Measurements from ENCODE around the gene RASL12.
"Not testable (repeated sequence)": the region's sequence is repeated elsewhere in the genome, so short reads cannot be mapped to it uniquely, and the experiment has no call there.

The RASL12 gene

DNA sequence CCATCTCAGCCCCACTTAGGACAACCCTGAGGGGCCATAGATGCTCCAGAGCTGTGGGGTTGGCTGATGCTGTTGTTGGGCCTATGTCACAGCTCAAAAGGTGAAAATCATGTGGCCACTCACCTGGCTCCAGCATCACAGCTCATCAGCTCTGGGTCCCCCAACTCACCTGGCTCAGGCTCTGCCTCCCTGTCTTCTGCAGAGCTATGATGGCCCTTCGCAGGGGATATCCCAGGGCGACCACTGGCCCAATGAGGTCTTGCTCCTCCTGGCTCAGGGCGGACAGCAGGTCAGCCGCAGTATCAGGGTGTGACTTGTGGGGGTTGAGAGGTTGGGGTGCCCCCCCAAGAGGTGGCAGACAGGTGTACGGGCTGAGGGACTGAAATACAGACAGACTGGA lies 31.5 kb upstream of the RASL12 start:
- Histone ChIP-seq H3K4me3 (ENCODE audit: low read length) (no peak overlapping the region), H3K36me3 (ENCODE audit: control insufficient read depth, insufficient read depth, low read length, severe bottlenecking) (peaks cover 43% of the 10 kb centered on the region)

DNA sequence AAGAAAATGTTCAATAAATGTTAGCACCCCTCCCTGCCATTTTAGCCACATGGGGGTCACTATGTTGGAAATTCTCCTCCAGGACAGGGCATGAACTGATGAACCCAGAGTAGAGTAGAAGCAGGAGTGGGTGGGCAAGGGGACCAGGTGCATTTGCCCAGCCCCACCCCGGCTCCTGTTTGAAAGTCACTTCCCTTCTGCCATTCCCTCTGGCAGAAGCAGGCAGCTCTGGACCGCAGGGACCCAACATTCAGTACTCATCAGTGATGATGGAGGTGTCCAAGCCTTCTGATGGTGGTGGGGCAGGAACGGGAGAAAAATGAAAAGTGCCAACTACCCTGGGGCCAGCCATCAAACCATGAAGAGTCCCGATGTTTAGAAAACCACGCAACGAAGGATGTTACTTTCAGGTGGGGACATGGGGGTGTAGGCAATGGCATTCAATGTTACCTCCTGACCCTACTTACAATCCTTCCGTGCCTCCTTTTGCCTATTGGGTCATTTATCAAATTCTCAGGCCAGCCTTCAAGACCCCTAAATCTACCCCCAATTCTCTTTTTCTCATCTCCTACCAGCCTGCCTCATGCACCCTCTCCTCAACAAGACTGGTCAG lies 30.0 kb upstream of the RASL12 start:
- DNase-seq (ENCODE audit: low read depth) = no peak
- no peaks in the 10 kb centered on the region for H3K9me3 ChIP-seq (ENCODE audit: control insufficient read depth, low read length)
- H3K4me1 ChIP-seq (ENCODE audit: control insufficient read depth, insufficient read depth, low read length) = peaks cover 6% of the 10 kb centered on the region
- no peak overlapping the region for H3K9ac ChIP-seq (ENCODE audit: low read length)
- H3K27me3 ChIP-seq (replicated peaks; ENCODE audit: control insufficient read depth, insufficient read depth, low read length) = no peaks in the 10 kb centered on the region
- H3K4me3 ChIP-seq (ENCODE audit: low read length) = no peak overlapping the region
- peaks cover 42% of the 10 kb centered on the region for H3K36me3 ChIP-seq (ENCODE audit: control insufficient read depth, insufficient read depth, low read length, severe bottlenecking)

More for the DNA sequence above, 31.5 kb upstream of the RASL12 start:
- Histone ChIP-seq H3K9me3 (ENCODE audit: control insufficient read depth, low read length) (no peaks in the 10 kb centered on the region), H3K9ac (ENCODE audit: low read length) (no peak overlapping the region), H3K4me1 (ENCODE audit: control insufficient read depth, insufficient read depth, low read length) (peaks cover 6% of the 10 kb centered on the region), H3K27me3 (replicated peaks; ENCODE audit: control insufficient read depth, insufficient read depth, low read length) (no peaks in the 10 kb centered on the region)
- no peak for DNase-seq (ENCODE audit: low read depth)

DNA sequence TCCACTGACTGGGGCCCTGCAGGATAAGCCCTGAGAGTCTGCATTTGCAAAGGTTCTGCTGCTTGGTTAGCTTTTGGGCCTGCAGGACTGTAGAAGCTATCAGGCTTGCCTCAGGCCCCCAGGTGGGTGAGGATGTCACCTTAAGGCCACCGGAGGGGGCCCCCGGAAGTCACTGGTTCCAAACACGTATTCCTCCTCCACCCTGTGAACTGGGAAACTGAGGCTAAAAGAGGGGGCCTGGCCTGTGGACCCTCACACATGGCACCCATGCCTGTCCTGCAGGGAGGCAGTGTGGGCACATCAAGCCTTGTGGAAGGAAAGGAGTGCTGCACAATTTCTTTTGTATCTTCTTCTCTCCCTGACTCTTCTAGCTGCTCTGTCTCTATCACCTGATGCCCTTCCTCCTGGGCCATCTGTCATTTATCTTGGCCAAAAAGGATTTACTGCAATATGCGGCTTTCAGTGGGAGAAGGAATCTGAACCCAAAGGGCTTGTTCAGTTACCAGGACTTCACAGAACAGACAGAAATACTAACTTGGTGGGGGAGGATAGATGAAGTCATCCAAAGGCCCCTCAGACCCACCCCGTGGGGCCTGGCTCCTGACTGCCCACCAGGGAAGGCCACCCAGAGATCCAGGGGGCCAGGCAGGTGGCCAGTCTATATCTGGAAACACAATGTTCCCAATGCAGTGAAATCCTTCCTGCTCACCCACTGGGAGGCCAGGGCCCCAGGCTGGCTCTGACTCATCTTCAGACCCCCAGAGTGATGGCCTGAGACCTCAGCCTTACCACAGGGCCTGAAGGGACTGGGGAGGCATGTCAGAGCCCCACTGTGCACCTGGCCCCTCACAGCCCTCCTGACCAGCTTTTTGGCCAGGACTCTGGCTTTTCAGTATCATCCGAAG lies 28.9 kb upstream of the RASL12 start:
- Histone ChIP-seq H3K9me3 (ENCODE audit: control insufficient read depth, low read length) (no peaks in the 10 kb centered on the region), H3K4me1 (ENCODE audit: control insufficient read depth, insufficient read depth, low read length) (peaks cover 16% of the 10 kb centered on the region), H3K36me3 (ENCODE audit: control insufficient read depth, insufficient read depth, low read length, severe bottlenecking) (peaks cover 42% of the 10 kb centered on the region), H3K27me3 (replicated peaks; ENCODE audit: control insufficient read depth, insufficient read depth, low read length) (no peaks in the 10 kb centered on the region), H3K9ac (ENCODE audit: low read length) (no peak overlapping the region), H3K4me3 (ENCODE audit: low read length) (no peak overlapping the region)
- DNase-seq (ENCODE audit: low read depth) = no peak

DNA sequence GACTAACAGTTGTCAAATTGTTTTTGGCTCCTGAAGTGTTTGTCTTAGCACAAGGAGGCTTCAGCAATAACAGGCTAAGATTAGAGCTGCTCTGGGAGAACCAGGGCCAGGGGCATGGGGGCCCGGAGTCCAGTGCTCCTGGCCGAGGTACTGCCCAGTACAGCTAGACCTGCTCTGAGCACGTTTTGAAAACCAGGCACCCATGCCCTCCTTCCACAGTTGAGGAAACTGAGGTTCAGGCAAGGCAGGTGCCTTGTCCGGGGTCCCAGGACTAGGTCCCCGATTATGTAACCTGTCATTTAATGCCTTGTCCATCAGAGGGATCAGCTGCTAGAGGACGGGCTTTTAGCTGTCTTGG lies 27.9 kb upstream of the RASL12 start:
- Histone ChIP-seq H3K27me3 (replicated peaks; ENCODE audit: control insufficient read depth, insufficient read depth, low read length) (no peaks in the 10 kb centered on the region), H3K9me3 (ENCODE audit: control insufficient read depth, low read length) (no peaks in the 10 kb centered on the region), H3K4me3 (ENCODE audit: low read length) (no peak overlapping the region), H3K36me3 (ENCODE audit: control insufficient read depth, insufficient read depth, low read length, severe bottlenecking) (peaks cover 37% of the 10 kb centered on the region), H3K9ac (ENCODE audit: low read length) (no peak overlapping the region), H3K4me1 (ENCODE audit: control insufficient read depth, insufficient read depth, low read length) (peaks cover 20% of the 10 kb centered on the region)
- no peak for DNase-seq (ENCODE audit: low read depth)

DNA sequence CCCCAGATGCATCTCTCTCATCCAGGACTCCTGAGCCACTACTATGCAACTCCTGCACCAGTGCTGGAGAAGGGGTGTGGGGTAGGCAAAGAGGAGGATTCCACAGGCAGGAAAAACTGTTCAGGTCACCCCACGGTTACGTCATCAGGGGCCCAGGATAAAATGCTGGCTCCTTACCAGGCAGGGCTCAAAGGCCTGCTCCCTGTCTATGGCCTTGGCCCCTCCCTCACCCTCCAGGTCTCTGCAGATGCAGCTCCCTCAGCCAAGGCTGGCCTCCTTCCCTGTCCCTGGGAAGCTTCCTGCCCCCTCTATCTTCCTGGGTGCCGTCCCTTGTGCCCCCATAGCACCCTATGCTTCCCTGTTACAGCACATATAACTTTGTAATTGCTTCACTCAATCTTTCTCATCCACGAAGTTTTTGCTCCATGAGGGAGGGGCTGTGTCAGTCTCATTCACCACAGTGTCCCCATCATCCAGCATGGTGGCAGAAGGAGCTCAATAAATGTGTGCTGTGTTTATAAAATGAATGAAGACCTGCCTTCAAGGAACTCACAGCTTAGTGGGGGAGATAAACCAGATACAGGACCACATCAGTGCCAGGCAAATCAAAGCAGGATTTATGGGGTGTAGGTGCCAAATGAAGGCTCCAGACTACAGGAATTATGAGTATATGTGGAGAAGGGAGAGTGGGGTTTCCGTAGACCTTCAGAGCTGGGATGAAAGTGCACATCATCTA lies 27.4 kb upstream of the RASL12 start:
- no peaks in the 10 kb centered on the region for H3K9me3 ChIP-seq (ENCODE audit: control insufficient read depth, low read length)
- H3K36me3 ChIP-seq (ENCODE audit: control insufficient read depth, insufficient read depth, low read length, severe bottlenecking) = peaks cover 32% of the 10 kb centered on the region
- H3K4me3 ChIP-seq (ENCODE audit: low read length) = no peak overlapping the region
- peaks cover 20% of the 10 kb centered on the region for H3K4me1 ChIP-seq (ENCODE audit: control insufficient read depth, insufficient read depth, low read length)
- no peak overlapping the region for H3K9ac ChIP-seq (ENCODE audit: low read length)
- no peak for DNase-seq (ENCODE audit: low read depth)
- H3K27me3 ChIP-seq (replicated peaks; ENCODE audit: control insufficient read depth, insufficient read depth, low read length) = no peaks in the 10 kb centered on the region

DNA sequence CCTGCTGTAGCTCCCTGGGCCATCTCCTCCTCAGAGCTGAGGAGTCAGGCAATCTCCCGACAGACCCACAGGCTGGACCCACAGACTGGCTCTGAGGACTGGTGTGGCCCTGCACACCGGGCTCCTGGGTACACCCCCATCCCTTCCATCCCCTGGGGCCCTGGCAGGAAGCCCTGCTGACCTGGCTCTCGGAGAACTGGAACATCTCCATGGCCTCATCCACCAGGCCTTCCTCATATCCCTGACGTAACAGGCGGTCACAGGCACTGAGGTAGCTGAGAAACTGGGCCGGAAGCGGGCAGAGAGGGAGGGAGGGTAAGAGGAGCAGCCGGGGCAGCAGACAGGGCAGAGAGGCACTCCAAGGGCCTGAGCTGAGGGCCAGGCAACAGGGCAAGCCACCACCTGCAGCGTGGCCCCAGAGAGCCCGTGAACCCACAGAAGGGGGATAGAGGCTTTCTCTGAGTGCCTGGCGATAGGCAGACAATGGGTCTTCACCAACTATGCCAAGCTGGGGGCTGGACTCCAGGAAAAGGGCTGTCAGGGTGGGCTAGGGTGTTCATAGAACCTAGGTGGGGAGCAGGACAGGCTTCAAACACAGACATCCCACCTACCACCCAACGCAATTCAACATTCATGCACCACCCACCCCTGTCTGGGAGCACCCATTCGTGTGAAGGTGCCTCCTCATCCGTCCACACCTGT lies 26.7 kb upstream of the RASL12 start:
- H3K9me3 ChIP-seq (ENCODE audit: control insufficient read depth, low read length) = no peaks in the 10 kb centered on the region
- H3K36me3 ChIP-seq (ENCODE audit: control insufficient read depth, insufficient read depth, low read length, severe bottlenecking) = peaks cover 26% of the 10 kb centered on the region
- DNase-seq (ENCODE audit: low read depth) = no peak
- no peak overlapping the region for H3K4me3 ChIP-seq (ENCODE audit: low read length)
- no peaks in the 10 kb centered on the region for H3K27me3 ChIP-seq (replicated peaks; ENCODE audit: control insufficient read depth, insufficient read depth, low read length)
- H3K9ac ChIP-seq (ENCODE audit: low read length) = no peak overlapping the region
- H3K4me1 ChIP-seq (ENCODE audit: control insufficient read depth, insufficient read depth, low read length) = peaks cover 24% of the 10 kb centered on the region

DNA sequence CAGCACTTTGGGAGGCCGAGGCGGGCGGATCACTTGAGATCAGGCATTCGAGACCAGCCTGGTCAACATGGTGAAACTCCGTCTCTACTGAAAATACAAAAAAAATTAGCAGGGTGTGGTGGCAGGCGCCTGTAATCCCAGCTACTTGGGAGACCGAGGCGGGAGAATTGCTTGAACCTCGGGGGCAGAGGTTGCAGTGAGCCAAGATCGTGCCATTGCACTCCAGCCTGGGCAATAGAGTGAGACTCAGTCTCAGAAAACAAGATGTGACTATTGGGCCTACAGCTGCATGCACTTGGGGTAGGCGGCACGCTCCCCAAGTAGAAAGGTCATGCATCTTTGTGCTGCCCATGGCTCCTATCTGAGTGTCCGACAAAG lies 26.0 kb upstream of the RASL12 start:
- H3K9ac ChIP-seq (ENCODE audit: low read length); H3K27me3 ChIP-seq (replicated peaks; ENCODE audit: control insufficient read depth, insufficient read depth, low read length); H3K9me3 ChIP-seq (ENCODE audit: control insufficient read depth, low read length); DNase-seq (ENCODE audit: low read depth); H3K4me3 ChIP-seq (ENCODE audit: low read length): not testable (repeated sequence)
- H3K4me1 ChIP-seq (ENCODE audit: control insufficient read depth, insufficient read depth, low read length) = peaks cover 30% of the 10 kb centered on the region
- H3K36me3 ChIP-seq (ENCODE audit: control insufficient read depth, insufficient read depth, low read length, severe bottlenecking) = peaks cover 19% of the 10 kb centered on the region

DNA sequence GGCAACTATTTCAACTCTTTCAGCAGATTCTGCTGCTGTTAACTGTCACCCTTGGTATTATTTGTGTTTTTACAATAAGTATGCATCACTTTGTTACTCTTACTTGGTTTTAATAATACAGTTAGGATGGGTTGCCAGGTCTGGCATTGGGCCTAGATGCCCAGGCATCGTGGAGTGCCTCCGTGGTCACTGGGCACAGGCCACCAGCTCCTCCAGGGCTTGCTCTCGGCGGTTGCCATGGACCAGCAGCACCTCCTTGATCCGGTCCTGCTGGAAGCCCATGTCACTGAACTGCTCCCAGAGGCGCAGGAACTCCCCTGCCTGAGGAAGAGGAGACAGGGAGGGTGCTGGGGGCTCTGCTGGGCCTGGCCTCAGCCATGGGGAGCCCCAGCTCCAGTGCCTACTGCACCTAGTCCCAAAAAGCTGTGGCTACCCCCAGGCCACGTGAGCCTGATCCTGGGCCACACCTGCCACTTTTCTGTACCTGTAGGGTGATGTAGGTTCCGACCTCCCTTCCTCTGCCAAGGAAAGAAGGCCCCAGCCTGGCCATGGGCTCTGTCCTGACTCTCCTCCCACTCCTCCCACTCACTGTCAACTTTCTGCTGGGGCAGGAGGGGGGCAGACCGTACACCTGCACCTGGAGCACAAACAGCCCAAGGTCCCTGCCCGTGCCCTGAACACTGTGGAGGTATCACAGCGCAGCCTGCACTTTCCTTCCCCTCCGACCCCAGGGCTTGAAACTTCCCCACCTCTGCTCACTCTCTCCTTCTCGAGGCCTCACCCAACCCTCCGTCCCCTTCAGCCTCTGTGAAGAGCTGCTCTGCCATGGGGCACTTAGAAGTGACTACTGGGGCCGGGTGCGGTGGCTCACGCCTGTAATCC lies 25.4 kb upstream of the RASL12 start:
- H3K27me3 ChIP-seq (replicated peaks; ENCODE audit: control insufficient read depth, insufficient read depth, low read length) = no peaks in the 10 kb centered on the region
- H3K4me1 ChIP-seq (ENCODE audit: control insufficient read depth, insufficient read depth, low read length) = peaks cover 34% of the 10 kb centered on the region
- no peak for DNase-seq (ENCODE audit: low read depth)
- H3K36me3 ChIP-seq (ENCODE audit: control insufficient read depth, insufficient read depth, low read length, severe bottlenecking) = peaks cover 13% of the 10 kb centered on the region
- H3K4me3 ChIP-seq (ENCODE audit: low read length) = no peak overlapping the region
- H3K9ac ChIP-seq (ENCODE audit: low read length) = no peak overlapping the region
- H3K9me3 ChIP-seq (ENCODE audit: control insufficient read depth, low read length) = no peaks in the 10 kb centered on the region

DNA sequence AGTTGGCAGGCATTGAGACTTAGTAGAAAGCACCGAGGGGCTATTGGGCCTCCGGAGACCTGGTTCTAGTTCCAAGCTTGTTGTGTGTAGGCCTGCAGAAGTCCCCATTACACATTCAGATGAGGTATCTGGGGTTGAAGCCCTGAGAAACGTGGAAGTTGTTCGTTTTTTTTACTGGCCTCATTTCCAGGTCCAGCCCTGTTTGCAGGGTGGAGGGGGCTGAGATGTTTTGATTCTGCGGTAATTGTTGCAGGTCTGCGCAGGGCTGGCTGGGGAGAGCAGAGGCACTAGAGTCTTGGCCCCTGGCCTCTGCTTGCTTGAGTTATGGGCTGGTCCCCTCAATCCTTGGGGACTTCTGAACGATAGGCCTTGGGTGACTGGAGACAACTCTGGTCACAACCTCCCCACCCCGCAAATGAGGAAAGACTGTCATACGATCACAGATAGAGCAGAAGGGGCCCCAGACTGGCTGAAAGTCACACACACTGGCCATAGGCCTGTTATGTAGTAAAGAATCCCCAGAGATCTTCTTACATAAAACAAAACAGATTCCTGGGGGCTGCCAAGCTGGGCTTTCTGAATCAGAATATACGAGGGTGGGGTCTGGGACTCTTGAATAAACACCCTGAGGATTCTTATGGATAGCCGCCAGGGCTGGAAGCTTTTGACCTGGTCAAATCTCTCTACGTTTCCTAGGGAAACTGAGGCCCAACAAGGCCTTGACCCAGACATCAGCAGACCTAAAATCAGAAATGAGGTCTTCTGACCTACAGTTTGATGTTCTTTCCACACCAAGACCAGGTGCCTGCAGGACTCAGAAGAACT lies 24.4 kb upstream of the RASL12 start:
- no peak overlapping the region for H3K4me3 ChIP-seq (ENCODE audit: low read length)
- no peak for DNase-seq (ENCODE audit: low read depth)
- peak overlapping the region; percentile 0 for H3K9ac ChIP-seq (ENCODE audit: low read length)
- H3K9me3 ChIP-seq (ENCODE audit: control insufficient read depth, low read length) = no peaks in the 10 kb centered on the region
- H3K36me3 ChIP-seq (ENCODE audit: control insufficient read depth, insufficient read depth, low read length, severe bottlenecking) = peaks cover 3% of the 10 kb centered on the region
- H3K27me3 ChIP-seq (replicated peaks; ENCODE audit: control insufficient read depth, insufficient read depth, low read length) = peaks cover under 1% of the 10 kb centered on the region
- peaks cover 34% of the 10 kb centered on the region for H3K4me1 ChIP-seq (ENCODE audit: control insufficient read depth, insufficient read depth, low read length)

Measured in adipocyte (in vitro differentiated cells).